Measurements from ENCODE around the gene THAP3. TPM values are rescaled to one million over a fixed set of nuclear protein-coding genes. Genes with fewer than 3 reads are reported as not detected.
A peak's percentile ranks its signal among the peaks of the same experiment; 100 is the strongest.

Gene THAP3
- total and polyA plus RNA-seq, 4 experiments from 2014 or later, result 13.5 to 34.5 (median 24.1) TPM

DNA sequence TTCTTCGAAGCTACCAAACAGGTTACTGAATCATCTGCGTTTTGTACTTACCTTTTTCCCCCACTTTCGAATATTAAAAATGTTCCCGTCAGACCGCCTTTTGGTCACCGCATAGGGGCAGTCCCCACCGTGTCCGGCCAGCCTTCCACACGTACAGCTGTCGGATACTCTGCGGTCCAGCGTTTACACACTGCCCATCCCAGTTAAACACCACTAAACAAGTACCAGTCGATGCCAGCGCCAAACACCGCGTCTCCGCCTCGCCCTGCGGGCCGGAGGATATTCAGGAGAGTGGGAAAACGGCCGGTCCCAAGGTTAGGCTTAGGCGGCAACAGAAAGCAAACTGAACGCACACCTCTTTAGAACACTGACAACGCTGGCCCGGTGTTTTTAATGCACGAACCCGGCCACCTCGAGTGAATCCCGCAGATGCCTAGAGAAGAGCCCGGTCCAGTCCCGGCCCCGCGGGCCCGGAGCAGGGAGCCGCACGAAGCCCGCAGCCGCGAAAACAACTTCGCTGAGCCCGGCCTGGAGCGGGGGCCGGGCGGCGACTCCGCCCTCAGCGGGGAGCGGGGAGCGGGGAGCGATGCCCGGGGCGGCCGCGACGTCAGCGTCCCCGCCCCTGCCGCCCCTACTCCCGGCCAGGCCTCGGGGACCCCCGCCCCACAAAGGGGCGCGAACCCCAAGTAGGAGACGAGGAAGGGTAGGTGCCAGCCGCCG is 11.9 kb upstream of the THAP3 start:
- Histone ChIP-seq H3K36me3 (ENCODE audit: insufficient read depth, low read length) (peaks cover 3% of the 10 kb centered on the region), H3K27me3 (ENCODE audit: insufficient read depth, low read length) (no peaks in the 10 kb centered on the region), H3K27ac (ENCODE audit: low read depth, low read length) (peak overlapping the region; percentile 61), H3K4me1 (ENCODE audit: insufficient read depth, low read length) (peaks cover 23% of the 10 kb centered on the region), H3K9me3 (ENCODE audit: control insufficient read depth in 1 of 2, low read length in 2 of 2) (no peaks in the 10 kb centered on the region), H3K4me3 (ENCODE audit: low read length in 2 of 2) (peak overlapping the region; percentile 20 to 39)
- H3K27me3 Mint-ChIP-seq, result no peaks in the 10 kb centered on the region
- H3K36me3 Mint-ChIP-seq, result peaks cover 0 to 16% of the 10 kb centered on the region in 2 donors
- peak overlapping the region; percentile 89 to 95 (median 93) for H3K4me3 Mint-ChIP-seq
- no peaks in the 10 kb centered on the region for H3K9me3 Mint-ChIP-seq
- peak in 2 of 5 donors; percentile 9 to 59 for DNase-seq
- CTCF ChIA-PET (ENCODE audit: partially characterized antibody), result interaction anchor here (0.9 to 1.6 kb wide), 5 partner anchors 9 to 152 kb away, joined by 3 to 7 read pairs (median 4); no protein-coding TSS in a partner anchor
- H3K27ac Mint-ChIP-seq, result peak overlapping the region; percentile 86 to 94 (median 92)
- H3K4me1 Mint-ChIP-seq, result peaks cover 15 to 31% (median 24%) of the 10 kb centered on the region in 4 donors
- POLR2A ChIA-PET (ENCODE audit: partially characterized antibody), result interaction anchor here (1.6 to 4.7 kb wide), 2 partner anchors 11 to 59 kb away, joined by 7 to 133 read pairs; partner anchors contain the start of genes KLHL21 and NOL9
- intact Hi-C loops (cut with micrococcal nuclease), result loop anchor here (1.0 to 10.0 kb wide), 5 partner anchors 10 to 172 kb away; partner anchors contain the start of genes CAMTA1, NOL9 and ZBTB48

DNA sequence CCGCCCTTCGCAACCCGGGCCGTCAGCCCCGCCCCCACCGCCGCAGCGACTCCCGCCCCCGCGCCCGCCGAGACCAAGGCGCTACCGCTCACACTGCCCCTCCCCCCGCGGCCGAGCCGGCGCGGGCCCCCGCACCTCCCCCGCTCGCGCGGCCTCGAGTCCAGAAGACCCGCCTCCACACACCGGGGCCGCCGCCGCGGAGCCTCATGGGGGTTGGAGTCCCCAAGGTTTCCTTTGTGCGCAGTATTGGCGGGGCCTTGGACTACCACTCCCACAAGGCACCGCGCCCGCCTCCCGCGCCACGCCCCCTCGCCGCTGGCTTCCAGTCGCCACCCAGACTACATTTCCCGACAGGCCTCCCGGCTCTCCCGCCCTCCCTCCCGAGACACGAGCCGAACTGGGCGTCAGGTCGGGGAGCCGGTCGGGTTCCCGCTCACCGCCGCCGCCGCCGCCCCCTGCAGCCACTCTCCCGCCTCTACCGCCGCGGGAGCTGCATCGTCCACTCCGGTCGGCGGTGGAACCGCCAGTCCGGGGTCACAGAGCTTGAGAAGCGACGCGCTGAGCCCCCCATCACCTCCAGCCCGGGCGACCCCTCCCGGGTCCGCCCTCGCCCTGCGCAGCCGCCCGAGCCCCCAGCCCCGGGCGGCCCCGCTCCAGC is 11.2 kb upstream of the THAP3 start, which contains the start of gene PHF13:
TSS of gene PHF13 (plus strand) at position 371 of the 658 bp plus-strand sequence. CDS start 336 bp downstream, outside the sequence.
- H3K9me3 ChIP-seq (ENCODE audit: control insufficient read depth in 1 of 2, low read length in 2 of 2), result no peaks in the 10 kb centered on the region
- DNase-seq, result peak; percentile 98 to 99 (median 99)
- H3K36me3 Mint-ChIP-seq, result peaks cover 0 to 17% of the 10 kb centered on the region in 2 donors
- no peaks in the 10 kb centered on the region for H3K9me3 Mint-ChIP-seq
- H3K27me3 ChIP-seq (ENCODE audit: insufficient read depth, low read length), result no peaks in the 10 kb centered on the region
- POLR2A ChIA-PET (ENCODE audit: partially characterized antibody), result interaction anchor here (0.8 to 4.7 kb wide), 7 partner anchors 11 to 153 kb away, joined by 3 to 133 read pairs (median 4); partner anchors contain the start of genes KLHL21, NOL9, THAP3 and ZBTB48
- intact Hi-C loops (cut with micrococcal nuclease), result loop anchor here (1.0 to 10.0 kb wide), 5 partner anchors 10 to 171 kb away; partner anchors contain the start of genes CAMTA1, NOL9 and ZBTB48
- peaks cover 15 to 31% (median 25%) of the 10 kb centered on the region in 4 donors for H3K4me1 Mint-ChIP-seq
- CTCF ChIA-PET (ENCODE audit: partially characterized antibody), result no interaction called here
- H3K27me3 Mint-ChIP-seq, result no peaks in the 10 kb centered on the region
- H3K4me3 ChIP-seq (ENCODE audit: low read length in 2 of 2), result peak within 1 kb of the TSS; percentile 20 to 46
- H3K36me3 ChIP-seq (ENCODE audit: insufficient read depth, low read length), result peaks cover 4% of the 10 kb centered on the region
- H3K4me3 Mint-ChIP-seq, result peak within 1 kb of the TSS; percentile 91 to 97 (median 93)
- peak within 1 kb of the TSS; percentile 65 for H3K27ac ChIP-seq (ENCODE audit: low read depth, low read length)
- peak within 1 kb of the TSS; percentile 86 to 94 (median 92) for H3K27ac Mint-ChIP-seq
- peaks cover 23% of the 10 kb centered on the region for H3K4me1 ChIP-seq (ENCODE audit: insufficient read depth, low read length)

DNA sequence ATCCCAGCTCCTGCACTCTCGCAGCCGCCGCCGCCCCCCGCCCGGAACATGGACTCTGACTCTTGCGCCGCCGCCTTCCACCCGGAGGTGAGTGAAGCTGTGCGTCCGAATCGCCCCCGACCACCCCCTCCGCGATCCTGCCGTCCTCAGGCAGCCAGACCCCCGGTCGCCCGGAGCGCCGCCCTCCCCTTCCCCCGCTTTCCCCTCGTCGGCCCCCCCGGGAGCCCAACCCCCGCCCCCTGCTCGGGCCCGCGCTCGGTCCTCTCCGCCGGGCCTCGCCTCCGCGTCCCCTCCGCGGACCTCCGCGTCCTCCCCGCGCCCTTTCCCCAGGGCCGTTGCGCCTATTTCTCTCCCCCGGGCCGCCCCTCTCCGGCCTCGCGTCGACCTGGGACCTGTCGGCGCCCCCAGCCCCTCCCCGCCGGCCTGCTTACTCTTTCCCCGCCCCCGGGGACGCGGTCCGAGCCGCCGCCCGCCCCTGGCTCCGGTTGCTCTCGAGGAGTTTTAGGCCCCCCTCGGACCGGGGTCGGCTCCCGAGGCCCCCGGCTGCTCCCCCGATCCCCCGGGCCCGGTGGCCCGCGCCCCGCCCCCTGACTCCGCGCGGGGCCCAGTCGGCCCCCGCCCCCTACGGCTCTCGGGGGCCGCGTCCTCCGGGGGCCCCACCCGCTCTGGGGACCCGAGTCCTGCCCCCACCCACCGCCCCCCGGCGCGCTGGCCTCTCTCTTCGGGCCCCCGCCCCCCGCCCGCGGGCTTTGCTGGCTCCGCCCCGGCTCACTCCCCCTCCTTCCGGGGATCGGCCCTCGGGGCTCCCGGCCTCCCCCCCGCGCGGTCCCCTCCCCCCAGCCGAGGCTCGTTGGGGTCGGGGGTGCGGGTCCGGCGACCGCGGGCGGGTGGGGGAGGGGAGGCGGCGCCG is 10.4 kb upstream of the THAP3 start:
- peaks cover 15 to 31% (median 25%) of the 10 kb centered on the region in 4 donors for H3K4me1 Mint-ChIP-seq
- H3K4me3 Mint-ChIP-seq, result peak overlapping the region in 7 of 8 donors; percentile 31 to 91 (median 59)
- POLR2A ChIA-PET (ENCODE audit: partially characterized antibody), result interaction anchor here (0.8 to 4.7 kb wide), 7 partner anchors 10 to 154 kb away, joined by 3 to 133 read pairs (median 4); partner anchors contain the start of genes KLHL21, NOL9, THAP3 and ZBTB48
- no peaks in the 10 kb centered on the region for H3K27me3 ChIP-seq (ENCODE audit: insufficient read depth, low read length)
- CTCF ChIA-PET (ENCODE audit: partially characterized antibody), result no interaction called here
- peak overlapping the region; percentile 65 for H3K27ac ChIP-seq (ENCODE audit: low read depth, low read length)
- intact Hi-C loops (cut with micrococcal nuclease), result loop anchor here (10.0 kb wide), 1 partner anchor 171 kb away; the partner anchor contains the start of gene CAMTA1
- H3K36me3 Mint-ChIP-seq, result peaks cover 0 to 20% of the 10 kb centered on the region in 2 donors
- DNase-seq, result peak; percentile 32 to 61 (median 38)
- no peaks in the 10 kb centered on the region for H3K9me3 Mint-ChIP-seq
- peaks cover 23% of the 10 kb centered on the region for H3K4me1 ChIP-seq (ENCODE audit: insufficient read depth, low read length)
- peaks cover 4% of the 10 kb centered on the region for H3K36me3 ChIP-seq (ENCODE audit: insufficient read depth, low read length)
- H3K4me3 ChIP-seq (ENCODE audit: low read length in 2 of 2), result peak overlapping the region in 1 of 2 donors; percentile 46
- H3K27ac Mint-ChIP-seq, result peak overlapping the region in 1 of 7 donors; percentile 59
- H3K27me3 Mint-ChIP-seq, result no peaks in the 10 kb centered on the region
- no peaks in the 10 kb centered on the region for H3K9me3 ChIP-seq (ENCODE audit: control insufficient read depth in 1 of 2, low read length in 2 of 2)

DNA sequence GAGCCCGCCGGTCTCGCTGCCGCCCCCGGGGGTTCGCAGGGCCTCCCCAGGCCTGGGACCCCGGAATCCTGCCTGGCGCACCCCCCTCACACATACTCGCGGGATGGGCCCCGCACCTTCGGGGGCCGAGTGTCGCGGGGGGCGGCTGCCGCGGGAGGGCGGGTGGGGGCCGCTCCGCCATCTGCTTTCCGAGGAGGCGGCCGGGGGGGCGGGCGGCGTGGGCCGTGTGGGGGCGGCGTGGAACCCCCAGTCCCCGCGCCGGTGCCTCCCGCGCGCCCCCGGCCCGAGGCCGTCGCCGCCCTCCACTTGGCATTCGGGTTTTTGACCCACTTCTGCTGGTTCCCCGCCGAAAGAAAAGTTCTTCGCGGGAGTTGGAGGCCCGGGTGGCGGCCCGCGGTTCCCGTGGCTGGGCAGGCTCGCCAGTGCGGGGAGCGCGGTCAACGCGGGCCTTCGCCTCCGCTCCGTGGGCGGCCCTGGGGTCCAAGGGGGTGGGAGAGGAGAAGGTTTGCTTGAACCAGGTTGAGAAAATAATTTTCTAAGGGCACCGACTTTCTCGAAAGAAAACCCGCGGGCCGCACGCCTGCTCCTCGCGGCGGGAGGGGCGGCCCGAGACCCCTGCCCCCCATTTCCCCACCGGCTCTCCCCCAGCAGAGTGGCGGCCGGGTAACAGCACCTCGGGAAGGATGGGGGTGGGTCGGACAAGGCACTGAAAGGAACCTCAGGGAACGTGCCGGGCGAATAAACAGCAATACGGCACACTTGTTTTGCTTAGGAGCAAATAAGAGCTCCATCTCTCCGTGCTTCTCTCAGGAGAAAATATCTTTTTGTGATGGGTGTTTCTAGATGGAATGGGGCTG is 9.5 kb upstream of the THAP3 start:
- Mint-ChIP-seq H3K9me3 (no peaks in the 10 kb centered on the region), H3K27me3 (no peaks in the 10 kb centered on the region), H3K27ac (peak overlapping the region; percentile 65 to 88 (median 82)), H3K36me3 (peaks cover 2 to 22% of the 10 kb centered on the region in 2 donors), H3K4me1 (peaks cover 15 to 31% (median 25%) of the 10 kb centered on the region in 4 donors), H3K4me3 (peak overlapping the region; percentile 76 to 88 (median 83))
- intact Hi-C loops (cut with micrococcal nuclease), result loop anchor here (10.0 kb wide), 1 partner anchor 170 kb away; the partner anchor contains the start of gene CAMTA1
- Histone ChIP-seq H3K4me1 (ENCODE audit: insufficient read depth, low read length) (peaks cover 23% of the 10 kb centered on the region), H3K9me3 (ENCODE audit: control insufficient read depth in 1 of 2, low read length in 2 of 2) (no peaks in the 10 kb centered on the region), H3K27me3 (ENCODE audit: insufficient read depth, low read length) (no peaks in the 10 kb centered on the region), H3K4me3 (ENCODE audit: low read length in 2 of 2) (peak overlapping the region; percentile 19 to 23), H3K36me3 (ENCODE audit: insufficient read depth, low read length) (peaks cover 10% of the 10 kb centered on the region), H3K27ac (ENCODE audit: low read depth, low read length) (peak overlapping the region; percentile 29)
- DNase-seq, result peak in 1 of 5 donors; percentile 27
- CTCF ChIA-PET (ENCODE audit: partially characterized antibody), result interaction anchor here (0.7 to 1.3 kb wide), 4 partner anchors 9 to 130 kb away, joined by 3 to 5 read pairs (median 4); partner anchors contain the start of genes NOL9, TAS1R1 and THAP3
- POLR2A ChIA-PET (ENCODE audit: partially characterized antibody), result interaction anchor here (0.6 to 3.3 kb wide), 5 partner anchors 8 to 35 kb away, joined by 3 to 55 read pairs (median 5); partner anchors contain the start of genes KLHL21, THAP3 and ZBTB48

DNA sequence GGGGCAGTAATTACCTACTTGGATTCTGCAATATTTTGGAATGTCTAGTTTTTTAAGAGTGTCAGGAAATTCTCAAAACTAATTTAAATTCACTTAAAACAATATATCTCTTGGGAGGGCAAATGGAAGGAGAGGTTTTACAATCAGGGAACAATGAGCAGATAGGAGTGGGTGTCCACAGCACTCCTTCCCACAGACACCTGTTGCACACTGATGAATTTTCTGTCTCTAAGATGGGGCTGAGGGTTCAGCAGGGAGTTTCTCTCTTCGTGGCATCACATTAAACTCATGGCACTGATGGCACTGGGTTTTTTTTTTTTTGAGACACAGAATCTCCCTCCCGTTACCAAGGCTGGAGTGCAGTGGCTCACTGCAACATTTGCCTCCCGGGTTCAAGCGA is 5.6 kb upstream of the THAP3 start:
- Mint-ChIP-seq H3K36me3 (peaks cover 3 to 31% of the 10 kb centered on the region in 2 donors), H3K9me3 (no peaks in the 10 kb centered on the region), H3K4me3 (no peak overlapping the region), H3K27ac (peak overlapping the region in 3 of 7 donors; percentile 29 to 43 (median 37)), H3K27me3 (no peaks in the 10 kb centered on the region), H3K4me1 (peaks cover 6 to 22% (median 11%) of the 10 kb centered on the region in 4 donors)
- Histone ChIP-seq H3K9me3 (ENCODE audit: control insufficient read depth in 1 of 2, low read length in 2 of 2) (no peaks in the 10 kb centered on the region), H3K27me3 (ENCODE audit: insufficient read depth, low read length) (no peaks in the 10 kb centered on the region), H3K36me3 (ENCODE audit: insufficient read depth, low read length) (peaks cover 28% of the 10 kb centered on the region), H3K4me3 (ENCODE audit: low read length in 2 of 2) (no peak overlapping the region), H3K27ac (ENCODE audit: low read depth, low read length) (no peak overlapping the region), H3K4me1 (ENCODE audit: insufficient read depth, low read length) (peaks cover 11% of the 10 kb centered on the region)
- no peak for DNase-seq
- ChIA-PET POLR2A (ENCODE audit: partially characterized antibody) (interaction anchor here (1.0 to 1.9 kb wide), 2 partner anchors 17 to 19 kb away, joined by 3 to 4 read pairs; partner anchors contain the start of gene KLHL21), CTCF (ENCODE audit: partially characterized antibody) (no interaction called here)
- intact Hi-C loops (cut with micrococcal nuclease), result loop anchor here (10.0 kb wide), 1 partner anchor 166 kb away; the partner anchor contains the start of gene CAMTA1
